OCI-LY1 (cell line): Measurements from ENCODE around the gene TM2D3.

ENCODE experiments used
- CTCF ChIP-seq: fragments of 200-600 bp; sonication (generic), shearing (Covaris generic); IDR thresholded peaks from 2 replicates; pipeline ENCODE4 v1.5.1; 2017; ENCODE audit warnings: mild to moderate bottlenecking, antibody characterized with exemption, low read length, moderate library complexity, mixed read lengths
- EZH2 ChIP-seq: fragments of 200-600 bp; sonication (generic), shearing (Covaris generic); IDR thresholded peaks from 2 replicates; pipeline ENCODE4 v1.8.0; 2017; ENCODE audit warnings: borderline replicate concordance, mixed run types, mild to moderate bottlenecking, antibody characterized with exemption, low read length, moderate library complexity, mixed read lengths

- TF ChIP-seq EZH2: no peak
- no peak for TF ChIP-seq CTCF
Observed at GRCh38 chr15:101694261-101694660, 42.1 kb upstream of the TM2D3 start.
